RWPE1 (cell line): ENCODE measurements around the gene LTC4S.

ENCODE experiments used
- CTCF ChIA-PET: fragments of 350-600 bp; sonication (Branson Sonifier 250); formaldehyde crosslinking; extraction: SDS; loops from one replicate; lab custom pipeline; 2021; lab: Yijun Ruan, JAX
- POLR2A ChIA-PET: fragments of 400-600 bp; formaldehyde crosslinking; extraction: SDS; loops from one replicate; lab custom pipeline; 2020; ENCODE audit warnings: antibody characterized with exemption; ENCODE audit not compliant: low non-redundant PET; lab: Yijun Ruan, JAX
- DNase-seq: peaks from one replicate; pipeline ENCODE4 v3.0.0; 2012; ENCODE audit warnings: low spot score
- H3K27ac ChIP-seq: fragments of 450-650 bp; 2 replicates; pipeline ENCODE4 v1.5.1; 2017
- CTCF ChIP-seq: fragments of 450-650 bp; conservative IDR thresholded peaks from 2 replicates; pipeline ENCODE4 v1.5.1; 2017; ENCODE audit warnings: low read depth, mild to moderate bottlenecking

Gene LTC4S

GRCh38 chr5:179773686-179774040, 20.1 kb upstream of the LTC4S start:
- H3K27ac ChIP-seq, result peak overlapping the region; percentile 4; the same call in 1 of the 2 replicates
- DNase-seq, result no peak
- POLR2A ChIA-PET, result no interaction called here
- CTCF ChIA-PET, result interaction anchor here (0.6 to 0.7 kb wide), 2 partner anchors 18 to 20 kb away, joined by 3 to 4 read pairs; partner anchors contain the start of gene LTC4S
- no peak for TF ChIP-seq CTCF

GRCh38 chr5:179774442-179774841, 19.3 kb upstream of the LTC4S start:
- no peak for TF ChIP-seq CTCF
- DNase-seq, result no peak
- POLR2A ChIA-PET, result no interaction called here
- CTCF ChIA-PET, result interaction anchor here (0.6 kb wide), 1 partner anchor 20 kb away, joined by 3 read pairs; the partner anchor contains the start of gene LTC4S
- 0 out of 2 replicates have a peak overlapping the region, but pooled peaks have one; percentile 11 for H3K27ac ChIP-seq

- TF ChIP-seq CTCF, result no peak
- H3K27ac ChIP-seq, result no peak overlapping the region
- CTCF ChIA-PET, result no interaction called here
- no peak for DNase-seq
- POLR2A ChIA-PET, result no interaction called here
Observed at GRCh38 chr5:179776411-179776938, 17.3 kb upstream of the LTC4S start.

GRCh38 chr5:179777456-179777855, 16.3 kb upstream of the LTC4S start:
- no peak for DNase-seq
- TF ChIP-seq CTCF, result no peak
- ChIA-PET POLR2A (no interaction called here), CTCF (interaction anchor here (0.7 to 1.5 kb wide), 2 partner anchors 14 to 27 kb away, joined by 3 to 11 read pairs; no protein-coding TSS in a partner anchor)
- no peak overlapping the region for H3K27ac ChIP-seq

GRCh38 chr5:179777909-179778308, 15.9 kb upstream of the LTC4S start:
- POLR2A ChIA-PET, result no interaction called here
- TF ChIP-seq CTCF, result no peak
- CTCF ChIA-PET, result interaction anchor here (0.7 to 1.5 kb wide), 2 partner anchors 15 to 28 kb away, joined by 3 to 11 read pairs; no protein-coding TSS in a partner anchor
- no peak overlapping the region for H3K27ac ChIP-seq
- DNase-seq, result no peak

- H3K27ac ChIP-seq, result no peak overlapping the region
- ChIA-PET CTCF (no interaction called here), POLR2A (no interaction called here)
- no peak for DNase-seq
- no peak for TF ChIP-seq CTCF
Observed at GRCh38 chr5:179778591-179778990, 15.2 kb upstream of the LTC4S start.
